Measurements from ENCODE around the gene FAM124A.
"Not testable (repeated sequence)": the region's sequence is repeated elsewhere in the genome, so short reads cannot be mapped to it uniquely, and the experiment has no call there.

Gene FAM124A

GRCh38 chr13:51271528-51272085 lies 49.4 kb downstream of the FAM124A start:
- DNase-seq: peak in 1 of 2 experiments; percentile 16

- DNase-seq: no peak
These were observed 52.9 kb downstream of the FAM124A start for GRCh38 chr13:51275101-51275500.

GRCh38 chr13:51276636-51277035 lies 54.4 kb downstream of the FAM124A start:
- no peak for DNase-seq

GRCh38 chr13:51277928-51278327 lies 55.7 kb downstream of the FAM124A start:
- DNase-seq: no peak

GRCh38 chr13:51278426-51279130 lies 56.4 kb downstream of the FAM124A start:
- DNase-seq: no peak

GRCh38 chr13:51280379-51280940 lies 58.3 kb downstream of the FAM124A start:
- DNase-seq: peak; percentile 56 to 74

GRCh38 chr13:51282322-51282721 lies 60.1 kb downstream of the FAM124A start:
- peak in 1 of 2 experiments; percentile 50 for DNase-seq

GRCh38 chr13:51282923-51283322 lies 60.7 kb downstream of the FAM124A start:
- DNase-seq: not testable (repeated sequence)

GRCh38 chr13:51283371-51283770 lies 61.2 kb downstream of the FAM124A start:
- DNase-seq: no peak

GRCh38 chr13:51284339-51284738 lies 62.1 kb downstream of the FAM124A start:
- DNase-seq: no peak

GRCh38 chr13:51286135-51287002 lies 64.2 kb downstream of the FAM124A start:
- peak; percentile 74 to 95 for DNase-seq

GRCh38 chr13:51287758-51288157 lies 65.6 kb downstream of the FAM124A start:
- no peak for DNase-seq

- not testable (repeated sequence) for DNase-seq
These were observed 66.1 kb downstream of the FAM124A start for GRCh38 chr13:51288254-51288653.

- no peak for DNase-seq
These were observed 69.1 kb downstream of the FAM124A start for GRCh38 chr13:51291341-51291740.

GRCh38 chr13:51292000-51292565 lies 69.9 kb downstream of the FAM124A start:
- DNase-seq: no peak

GRCh38 chr13:51297556-51297955 lies 75.4 kb downstream of the FAM124A start:
- peak in 1 of 2 experiments; percentile 51 for DNase-seq

GRCh38 chr13:51298812-51299211 lies 76.6 kb downstream of the FAM124A start:
- DNase-seq: peak in 1 of 2 experiments; percentile 22

GRCh38 chr13:51303063-51303552 lies 80.9 kb downstream of the FAM124A start:
- no peak for DNase-seq

- no peak for DNase-seq
These were observed 81.7 kb downstream of the FAM124A start for GRCh38 chr13:51303882-51304281.

- no peak for DNase-seq
These were observed 83.2 kb downstream of the FAM124A start for GRCh38 chr13:51305271-51305967.

GRCh38 chr13:51308781-51309180 lies 86.6 kb downstream of the FAM124A start:
- no peak for DNase-seq

- no peak for DNase-seq
These were observed 89.0 kb downstream of the FAM124A start for GRCh38 chr13:51311231-51311630.
